GM10266 (cell line): ENCODE measurements around the gene EPB41.

Experiments
- DNase-seq: peaks from one replicate; pipeline ENCODE4 v3.0.0; 2012; ENCODE audit errors: extremely low spot score
- CTCF ChIP-seq: IDR thresholded peaks from 2 replicates; pipeline ENCODE4 v1.5.1; 2012; ENCODE audit warnings: mild to moderate bottlenecking, low read depth; ENCODE audit not compliant: control insufficient read depth, insufficient read depth; ENCODE audit errors: missing control alignments

Gene EPB41

GRCh38 chr1:29004798-29005197 is 90.4 kb downstream of the EPB41 start:
- DNase-seq: no peak
- no peak for TF ChIP-seq CTCF

- no peak for DNase-seq
- no peak for TF ChIP-seq CTCF
These were observed 97.4 kb downstream of the EPB41 start for GRCh38 chr1:29011775-29012174.

- TF ChIP-seq CTCF: no peak
- DNase-seq: no peak
These were observed 102.9 kb downstream of the EPB41 start for GRCh38 chr1:29017235-29017634.

- no peak for DNase-seq
- TF ChIP-seq CTCF: no peak
These were observed 103.8 kb downstream of the EPB41 start for GRCh38 chr1:29017975-29018712.

GRCh38 chr1:29022620-29023019 is 108.3 kb downstream of the EPB41 start:
- DNase-seq: no peak
- TF ChIP-seq CTCF: no peak

GRCh38 chr1:29029667-29030066 is 115.3 kb downstream of the EPB41 start:
- TF ChIP-seq CTCF: no peak
- no peak for DNase-seq

GRCh38 chr1:29032841-29033240 is 118.5 kb downstream of the EPB41 start:
- DNase-seq: no peak
- no peak for TF ChIP-seq CTCF
